Left colon (tissue), 2 donors: ENCODE measurements around the gene ATP9A. TPM values are rescaled to one million over a fixed set of nuclear protein-coding genes. Genes with fewer than 3 reads are reported as not detected.
A peak's percentile ranks its signal among the peaks of the same experiment; 100 is the strongest.

Experiments used
- ATAC-seq: fragments of 200-7000 bp; cut with Tn5 transposase; one replicate; pipeline ENCODE4 v1.9.1; 2020; ENCODE audit warnings: mild to moderate bottlenecking, moderate library complexity
- DNase-seq, 2 donors: peaks; one replicate each; pipeline ENCODE4 v3.0.0-alpha.2; 2020
- intact Hi-C, 2 donors: fragments of 100-400 bp; cut with DNase I in 1 of 2; cut with micrococcal nuclease in 1 of 2; formaldehyde crosslinking; loops; one replicate each; pipeline versions ENCODE4 v1.11.2 to v1.14.0; 2022; cut with DNase I, micrococcal nuclease
- total RNA-seq, 2 donors: library from RNA; stranded (reverse); fragmentation: NEBNext Ultra II Directional; extraction: Animal tissue kit (Norgen Biotek cat#: 25700); gene quantifications; one replicate each; pipeline ENCODE4 v1.2.1, GENCODE V29; 2021
- donor health status: DM: no; HTN: no; CAD: no.
- donor health status: DM: yes; HTN: yes; CAD: no.

ATP9A gene
- total RNA-seq, 2 donors from 2014 or later = 66.8 to 90.1 TPM

- DNase-seq (no peak), ATAC-seq (no peak)
- intact Hi-C loops = loop anchor here (5.0 to 10.0 kb wide), 2 partner anchors 220 to 222 kb away; no protein-coding TSS in a partner anchor
Observed at GRCh38 chr20:51596668-51597388, 171.4 kb downstream of the ATP9A start.

DNA sequence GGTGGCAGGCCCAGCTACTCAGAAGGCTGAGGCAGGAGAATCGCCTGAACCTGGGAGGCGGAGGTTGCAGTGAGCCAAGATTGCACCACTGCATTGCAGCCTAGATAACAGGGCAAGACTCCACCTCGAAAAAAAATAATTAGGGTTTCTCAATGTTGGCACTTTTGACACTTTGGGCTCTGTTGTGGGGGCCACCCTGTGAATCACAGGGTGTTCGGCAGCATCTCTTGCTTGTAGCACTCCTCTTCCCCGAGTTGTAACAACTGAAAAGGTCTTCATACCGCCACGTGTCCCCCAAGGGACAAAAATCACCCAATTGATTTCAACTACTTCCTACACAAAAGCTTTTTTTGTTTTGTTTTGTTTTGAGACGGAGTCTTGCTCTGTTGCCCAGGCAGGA, 172.4 kb downstream of the ATP9A start:
- intact Hi-C loops = loop anchor here (5.0 to 10.0 kb wide), 2 partner anchors 218 to 221 kb away; no protein-coding TSS in a partner anchor
- no peak for ATAC-seq
- DNase-seq = no peak

- ATAC-seq (peak; percentile 96), DNase-seq (peak; percentile 79 to 87)
- intact Hi-C loops = loop anchor here (5.0 to 10.0 kb wide), 2 partner anchors 218 to 220 kb away; no protein-coding TSS in a partner anchor
Observed at GRCh38 chr20:51595058-51595532, 173.1 kb downstream of the ATP9A start.

DNA sequence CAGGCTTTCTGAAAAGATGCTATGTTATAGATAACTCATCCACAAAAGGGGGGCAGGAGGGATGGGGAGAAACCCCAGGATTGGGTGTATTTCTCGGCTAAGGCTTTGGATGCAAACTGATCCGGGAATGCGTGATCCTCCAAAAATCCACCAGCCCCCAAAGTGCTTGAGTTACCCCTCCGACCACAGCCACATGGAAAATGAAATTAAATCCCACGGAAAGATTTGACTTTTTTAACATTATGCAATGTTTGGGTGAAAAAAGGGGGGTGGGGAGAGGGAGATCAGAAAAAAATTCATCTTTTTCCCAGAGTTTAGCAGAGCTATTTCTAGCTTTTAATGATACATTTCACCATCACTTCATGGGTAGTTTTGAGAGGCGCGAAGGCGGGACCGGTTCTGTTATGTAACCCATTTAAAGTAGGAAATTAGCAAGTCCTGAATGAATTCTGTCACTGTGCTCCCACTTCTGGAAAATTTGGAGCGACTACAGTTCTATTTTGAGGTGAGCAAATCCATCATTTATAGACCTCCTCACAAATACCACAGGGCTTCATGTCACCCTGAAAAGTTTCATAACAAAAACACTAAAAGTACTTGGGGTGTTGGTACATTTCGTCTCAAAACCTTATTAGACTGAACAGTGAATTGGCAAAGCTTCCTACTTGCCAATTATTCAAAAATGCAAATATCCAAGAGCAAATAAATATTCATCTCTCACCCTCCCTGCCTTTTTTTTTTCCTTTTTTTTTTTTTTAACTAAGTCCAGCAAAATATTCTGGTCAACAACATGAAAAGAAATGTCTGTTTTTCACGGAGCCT, 173.7 kb downstream of the ATP9A start:
- intact Hi-C loops = loop anchor here (5.0 to 10.0 kb wide), 2 partner anchors 217 to 220 kb away; no protein-coding TSS in a partner anchor
- no peak for ATAC-seq
- DNase-seq = no peak

DNA sequence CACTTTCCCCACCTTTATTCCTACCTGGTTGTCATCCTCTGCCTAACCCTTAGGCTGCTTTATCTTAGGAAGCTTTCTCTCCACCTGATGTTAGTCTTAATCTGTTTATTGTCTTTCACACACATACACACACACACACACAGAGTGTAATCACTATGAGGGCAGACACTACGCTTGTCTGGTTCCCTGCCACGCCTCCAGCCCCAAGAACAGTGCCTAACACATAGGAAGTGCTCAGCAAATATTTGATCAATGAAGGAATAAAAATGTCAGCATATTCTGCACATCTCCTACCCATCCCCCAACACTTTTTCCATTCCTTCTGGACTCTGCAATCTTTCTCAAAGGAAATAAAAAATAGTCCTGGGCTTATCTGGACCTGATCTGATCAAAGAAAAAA, 174.6 kb downstream of the ATP9A start:
- DNase-seq = no peak
- intact Hi-C loops = loop anchor here in 1 of 2 donors (10.0 kb wide), 1 partner anchor 219 kb away; no protein-coding TSS in a partner anchor
- no peak for ATAC-seq

DNA sequence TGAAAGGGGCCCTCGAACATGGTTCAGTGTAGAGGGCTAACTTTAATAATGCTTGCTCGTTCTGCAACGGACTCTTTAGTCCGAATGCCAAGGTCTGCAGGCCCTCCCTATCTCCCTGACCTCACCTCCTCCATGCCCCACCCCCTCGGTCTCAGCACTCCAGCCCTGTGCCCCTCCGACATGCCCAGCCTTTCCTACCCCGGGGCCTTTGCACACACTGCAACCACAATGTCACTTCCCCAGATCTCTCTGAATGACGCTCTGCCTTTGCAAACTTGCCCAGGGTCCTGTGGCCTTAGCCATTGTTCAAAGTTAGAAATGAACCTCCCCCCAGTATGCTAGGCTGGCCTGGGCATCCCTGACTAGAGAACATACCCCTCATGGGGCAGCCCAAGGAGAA, 175.6 kb downstream of the ATP9A start:
- intact Hi-C loops = loop anchor here in 1 of 2 donors (10.0 kb wide), 1 partner anchor 218 kb away; no protein-coding TSS in a partner anchor
- ATAC-seq (no peak), DNase-seq (no peak)

DNA sequence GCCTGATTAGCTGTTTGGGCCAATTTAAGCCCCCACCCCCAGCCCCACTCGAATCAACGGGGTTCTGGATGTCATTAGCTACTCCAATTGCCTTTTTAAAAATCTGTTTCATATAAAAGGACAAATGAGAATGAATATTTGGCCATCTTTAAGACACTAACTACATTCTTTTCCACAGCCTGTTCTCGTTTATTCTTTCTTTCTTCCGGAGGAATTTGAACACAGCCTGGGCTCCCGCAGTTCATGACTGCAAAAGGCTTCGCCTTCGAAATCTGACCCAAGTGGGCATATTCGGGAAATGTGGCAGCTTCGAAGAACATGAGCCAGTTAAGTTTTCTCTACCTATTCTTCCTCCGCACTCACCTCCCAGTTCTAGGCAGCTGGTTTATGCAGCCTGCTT, 176.3 kb downstream of the ATP9A start:
- intact Hi-C loops = loop anchor here in 1 of 2 donors (10.0 kb wide), 1 partner anchor 217 kb away; no protein-coding TSS in a partner anchor
- ATAC-seq = no peak

GRCh38 chr20:51588762-51589161, 179.4 kb downstream of the ATP9A start:
- DNase-seq (no peak), ATAC-seq (no peak)
- intact Hi-C loops = no loop called here

More for the DNA sequence above, 176.3 kb downstream of the ATP9A start:
- DNase-seq = no peak

DNA sequence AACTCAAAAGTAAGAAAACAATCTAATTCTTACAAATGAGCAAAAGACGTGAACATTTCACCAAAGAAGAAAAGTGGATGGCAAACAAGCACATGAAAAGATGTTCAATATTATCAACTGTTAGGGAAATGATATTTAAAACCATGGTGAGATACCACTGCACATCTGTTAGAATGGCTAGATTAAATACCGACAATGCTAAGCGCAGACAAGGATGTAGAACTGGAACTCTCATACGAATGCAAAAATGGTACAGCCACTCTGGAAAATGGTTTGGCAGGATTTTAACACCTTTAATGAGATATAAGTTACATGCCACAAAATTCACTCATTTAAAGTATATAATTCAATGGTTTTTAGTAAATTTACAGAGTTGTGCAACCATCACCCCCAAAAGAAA, 181.0 kb downstream of the ATP9A start:
- intact Hi-C loops = no loop called here
- no peak for ATAC-seq
- no peak for DNase-seq

DNA sequence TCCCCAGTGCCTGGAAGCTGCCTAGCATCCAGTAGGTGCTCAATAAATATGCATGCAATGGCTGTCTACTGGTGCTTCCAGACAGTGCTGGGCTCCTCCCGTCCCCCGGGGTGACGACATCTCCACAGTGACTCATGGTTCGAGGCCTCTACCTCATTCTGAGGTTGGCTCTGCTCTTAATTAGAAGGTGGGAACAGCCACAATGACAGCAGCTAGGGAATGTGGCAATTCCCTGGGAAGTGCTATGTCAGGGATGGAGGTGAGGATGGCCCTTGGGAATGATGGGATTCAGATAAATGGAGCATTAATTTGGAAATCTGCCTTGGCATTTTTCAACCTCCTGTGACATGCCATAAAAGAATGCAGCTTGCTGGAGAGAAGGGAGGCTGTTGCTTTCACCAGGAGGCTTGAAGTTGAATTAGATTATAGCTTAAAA, 182.2 kb downstream of the ATP9A start:
- no peak for ATAC-seq
- intact Hi-C loops = no loop called here
- no peak for DNase-seq

- DNase-seq (no peak), ATAC-seq (no peak)
- intact Hi-C loops = no loop called here
Observed at GRCh38 chr20:51585148-51585547, 183.0 kb downstream of the ATP9A start.

DNA sequence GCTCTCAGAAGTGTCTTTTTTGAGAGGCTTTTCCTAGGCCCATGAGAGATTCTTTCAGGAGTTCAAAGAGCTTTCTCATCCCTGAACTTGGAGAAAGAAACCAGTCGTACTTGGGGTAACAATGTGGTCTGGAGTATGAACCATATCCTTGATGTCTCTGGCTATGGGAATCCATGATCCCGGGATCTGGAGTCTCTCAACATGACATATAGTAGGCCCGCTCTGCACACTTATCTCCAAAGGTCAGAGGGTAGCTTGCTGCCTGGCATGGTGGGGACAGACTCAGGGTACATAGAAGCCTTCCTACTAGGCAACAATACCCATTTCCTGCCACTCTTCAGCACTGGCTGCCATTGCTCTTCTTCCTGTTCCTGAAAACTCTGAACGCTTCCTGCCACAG, 183.5 kb downstream of the ATP9A start:
- no peak for ATAC-seq

GRCh38 chr20:51584116-51584515, 184.1 kb downstream of the ATP9A start:
- DNase-seq (no peak), ATAC-seq (no peak)
- intact Hi-C loops = no loop called here

More for the DNA sequence above, 183.5 kb downstream of the ATP9A start:
- no peak for DNase-seq
- intact Hi-C loops = no loop called here

GRCh38 chr20:51583499-51583898, 184.7 kb downstream of the ATP9A start:
- DNase-seq = no peak
- intact Hi-C loops = no loop called here
- no peak for ATAC-seq

DNA sequence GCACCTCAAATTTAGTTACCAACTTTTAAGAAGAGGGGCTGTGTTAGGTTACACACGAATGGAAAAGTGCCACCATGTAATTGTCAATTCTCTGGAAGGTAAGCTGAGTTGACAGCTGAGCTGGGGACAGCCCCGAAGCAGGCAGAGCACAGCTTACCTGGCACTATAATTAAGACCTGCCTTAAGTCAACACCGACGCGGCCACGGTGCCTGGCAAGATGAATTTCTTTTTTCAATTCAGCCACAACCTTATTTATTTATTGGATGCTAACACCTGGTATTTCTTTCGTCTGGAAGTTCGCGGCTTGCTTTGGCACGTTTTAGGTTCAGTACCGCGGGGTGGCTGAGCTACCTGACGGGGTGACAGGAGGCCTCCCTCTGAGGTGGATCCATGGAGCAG, 185.1 kb downstream of the ATP9A start:
- intact Hi-C loops = no loop called here
- DNase-seq (peak in 1 of 2 donors; percentile 15), ATAC-seq (peak; percentile 80)

DNA sequence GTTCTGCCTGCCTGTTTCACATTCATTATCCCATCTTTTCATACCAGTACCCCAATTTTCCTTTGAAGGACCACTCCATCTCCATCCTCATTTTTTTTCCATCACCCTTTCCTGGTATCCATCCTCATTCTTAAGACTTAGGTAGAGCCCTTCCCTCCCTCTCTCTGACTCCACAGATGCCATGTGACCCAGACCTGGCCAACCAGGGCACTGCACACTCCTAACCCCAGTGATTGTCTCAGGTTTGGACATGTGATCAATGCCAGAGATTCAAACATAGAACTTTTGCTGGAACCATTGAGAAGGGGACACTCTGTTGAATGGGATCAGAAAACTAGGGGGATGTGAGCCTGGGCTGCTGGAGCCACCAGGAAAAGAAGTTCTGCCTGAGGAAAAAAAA, 186.6 kb downstream of the ATP9A start:
- ATAC-seq (no peak), DNase-seq (no peak)
- intact Hi-C loops = no loop called here

DNA sequence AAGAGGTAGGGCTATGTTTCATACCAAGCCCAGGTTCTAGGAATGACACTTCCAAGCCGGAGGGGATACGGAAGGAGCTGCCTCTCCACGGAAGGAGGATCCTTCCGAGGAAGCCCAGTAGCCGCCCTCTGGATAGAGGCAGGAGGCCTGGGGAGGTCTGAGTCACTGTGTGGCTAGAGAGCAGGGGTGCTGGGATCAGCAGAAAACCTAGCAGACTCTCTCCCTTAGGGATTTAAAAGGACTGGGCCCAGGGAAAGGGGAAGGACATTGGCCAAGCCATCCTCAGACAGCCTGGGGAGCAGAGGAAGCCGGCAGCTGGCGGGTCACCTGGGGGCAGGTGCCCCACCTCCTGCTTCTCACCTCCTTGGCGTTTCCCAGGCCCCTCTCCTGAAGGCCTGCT, 189.1 kb downstream of the ATP9A start:
- ATAC-seq (no peak), DNase-seq (no peak)
- intact Hi-C loops = no loop called here

GRCh38 chr20:51578145-51578459, 190.1 kb downstream of the ATP9A start:
- ATAC-seq (no peak), DNase-seq (no peak)
- intact Hi-C loops = no loop called here

GRCh38 chr20:51577432-51578144, 190.6 kb downstream of the ATP9A start:
- DNase-seq = no peak
- no peak for ATAC-seq
- intact Hi-C loops = no loop called here
